ENCODE results near the gene ADAMTS14.
"Not testable (repeated sequence)": the region's sequence is repeated elsewhere in the genome, so short reads cannot be mapped to it uniquely, and the experiment has no call there.

Gene ADAMTS14

GRCh38 chr10:70753026-70753663 lies 80.8 kb downstream of the ADAMTS14 start:
- DNase-seq (ENCODE audit: low spot score) = no peak

GRCh38 chr10:70753841-70754621 lies 81.7 kb downstream of the ADAMTS14 start:
- DNase-seq (ENCODE audit: low spot score) = peak; percentile 26

- peak; percentile 37 for DNase-seq (ENCODE audit: low spot score)
Measured at GRCh38 chr10:70756700-70757360, 84.5 kb downstream of the ADAMTS14 start.

GRCh38 chr10:70757856-70758255 lies 85.5 kb downstream of the ADAMTS14 start:
- no peak for DNase-seq (ENCODE audit: low spot score)

GRCh38 chr10:70758757-70759514 lies 86.6 kb downstream of the ADAMTS14 start:
- DNase-seq (ENCODE audit: low spot score) = peak; percentile 79

- no peak for DNase-seq (ENCODE audit: low spot score)
Measured at GRCh38 chr10:70759781-70760180, 87.5 kb downstream of the ADAMTS14 start.

GRCh38 chr10:70760271-70760787 lies 88.0 kb downstream of the ADAMTS14 start:
- no peak for DNase-seq (ENCODE audit: low spot score)

GRCh38 chr10:70761031-70761601 lies 88.8 kb downstream of the ADAMTS14 start:
- no peak for DNase-seq (ENCODE audit: low spot score)

- DNase-seq (ENCODE audit: low spot score) = no peak
Measured at GRCh38 chr10:70761727-70762350, 89.5 kb downstream of the ADAMTS14 start.

- no peak for DNase-seq (ENCODE audit: low spot score)
Measured at GRCh38 chr10:70762441-70763175, 90.3 kb downstream of the ADAMTS14 start.

GRCh38 chr10:70763567-70763966 lies 91.3 kb downstream of the ADAMTS14 start:
- no peak for DNase-seq (ENCODE audit: low spot score)

- DNase-seq (ENCODE audit: low spot score) = no peak
Measured at GRCh38 chr10:70765794-70766594, 93.7 kb downstream of the ADAMTS14 start.

GRCh38 chr10:70768026-70768685 lies 95.8 kb downstream of the ADAMTS14 start:
- DNase-seq (ENCODE audit: low spot score) = not testable (repeated sequence)

- no peak for DNase-seq (ENCODE audit: low spot score)
Measured at GRCh38 chr10:70769121-70769520, 96.8 kb downstream of the ADAMTS14 start.

GRCh38 chr10:70770001-70770400 lies 97.7 kb downstream of the ADAMTS14 start:
- DNase-seq (ENCODE audit: low spot score) = no peak

- DNase-seq (ENCODE audit: low spot score) = not testable (repeated sequence)
Measured at GRCh38 chr10:70770516-70770915, 98.2 kb downstream of the ADAMTS14 start.

- no peak for DNase-seq (ENCODE audit: low spot score)
Measured at GRCh38 chr10:70771311-70772194, 99.2 kb downstream of the ADAMTS14 start.

- no peak for DNase-seq (ENCODE audit: low spot score)
Measured at GRCh38 chr10:70772627-70773026, 100.3 kb downstream of the ADAMTS14 start.
